B cell (primary cell): ENCODE measurements around the gene INPP4A. TPM values are rescaled to one million over a fixed set of nuclear protein-coding genes. Genes with fewer than 3 reads are reported as not detected.

Experiments
- ATAC-seq: fragments of 200-7000 bp; cut with Tn5 transposase; one replicate; pipeline ENCODE4 v1.10.0; 2021; ENCODE audit warnings: low read depth, mild to moderate bottlenecking, moderate number of reproducible peaks, moderate library complexity
- CTCF ChIA-PET: fragments of 350-600 bp; sonication (Branson Sonifier 250); formaldehyde crosslinking; loops from one replicate; lab custom pipeline; 2021; ENCODE audit warnings: antibody characterized with exemption, inconsistent platforms; lab: Charles Lee
- POLR2A ChIA-PET: fragments of 350-600 bp; sonication (Branson Sonifier 250); formaldehyde crosslinking; loops from one replicate; lab custom pipeline; 2021; ENCODE audit warnings: antibody characterized with exemption; lab: Charles Lee
- DNase-seq: peaks from one replicate; pipeline ENCODE4 v3.0.0; 2013
- H2AFZ ChIP-seq: 2 replicates; pipeline ENCODE4 v1.6.1; 2012; ENCODE audit warnings: mild to moderate bottlenecking, low read depth, low read length; ENCODE audit not compliant: insufficient read depth, poor library complexity, severe bottlenecking
- H3K27ac ChIP-seq, 2 donors: 1 replicate in 1 of 2; 2 replicates in 1 of 2; pipeline ENCODE4 v1.5.1; 2012 to 2013; ENCODE audit warnings: low read length in 2 of 2, mild to moderate bottlenecking in 2 of 2, moderate library complexity in 1 of 2
- H3K27me3 ChIP-seq, 4 experiments: fragments of 200-600 bp in 1 of 4; sonication (generic) in 1 of 4; replicated peaks in 1 of 4; 1 replicate in 2 of 4; 2 replicates in 2 of 4; pipeline versions ENCODE4 v1.6.1 to v1.7.0; 2013 to 2016; ENCODE audit warnings: low read length in 3 of 4, mild to moderate bottlenecking in 2 of 4, mixed read lengths in 1 of 4, moderate library complexity in 1 of 4; ENCODE audit not compliant: insufficient read depth in 4 of 4, control insufficient read depth in 3 of 4; ENCODE audit errors: control extremely low read depth in 1 of 4
- H3K36me3 ChIP-seq, 2 experiments: replicated peaks in 1 of 2; 1 replicate in 1 of 2; 2 replicates in 1 of 2; pipeline versions ENCODE4 v1.6.1 to v1.7.1; 2013; ENCODE audit warnings: low read length in 1 of 2; ENCODE audit not compliant: insufficient read depth in 2 of 2, control insufficient read depth in 1 of 2; ENCODE audit errors: control extremely low read depth in 1 of 2, extremely low read depth in 1 of 2
- H3K4me1 ChIP-seq, 2 donors: fragments of 200-600 bp in 1 of 2; sonication (generic) in 1 of 2; 1 replicate in 1 of 2; 2 replicates in 1 of 2; pipeline versions ENCODE4 v1.5.1 to v1.6.1; 2013 to 2017; ENCODE audit warnings: low read length in 2 of 2; ENCODE audit not compliant: control insufficient read depth in 2 of 2, insufficient read depth in 2 of 2
- H3K4me2 ChIP-seq: replicated peaks from 2 replicates; pipeline ENCODE3; 2012; ENCODE audit warnings: mild to moderate bottlenecking, low read depth, low read length; ENCODE audit not compliant: poor library complexity, severe bottlenecking
- H3K4me3 ChIP-seq, 5 experiments: fragments of 200-600 bp in 1 of 5; sonication (generic) in 1 of 5; 1 replicate in 3 of 5; 2 replicates in 2 of 5; pipeline versions ENCODE4 v1.5.1 to v1.7.0; 2011 to 2016; ENCODE audit warnings: low read length in 4 of 5, mild to moderate bottlenecking in 4 of 5, low read depth in 2 of 5, control low read depth in 1 of 5, moderate library complexity in 1 of 5; ENCODE audit not compliant: insufficient read depth in 1 of 5; ENCODE audit errors: control extremely low read depth in 1 of 5, extremely low read depth in 1 of 5
- H3K79me2 ChIP-seq: fragments of 200-600 bp; sonication (generic); one replicate; pipeline ENCODE4 v1.6.0; 2016; ENCODE audit warnings: low read length; ENCODE audit not compliant: control insufficient read depth, insufficient read depth
- H3K9ac ChIP-seq: fragments of 200-600 bp; sonication (generic); 2 replicates; pipeline ENCODE4 v1.6.1; 2017; ENCODE audit warnings: mild to moderate bottlenecking, low read length, moderate library complexity
- H3K9me3 ChIP-seq, 3 donors: one replicate each; pipeline versions ENCODE4 v1.6.1 to v1.7.1; 2013; ENCODE audit warnings: low read length in 2 of 3; ENCODE audit not compliant: control insufficient read depth in 2 of 3, insufficient read depth in 1 of 3; ENCODE audit errors: control extremely low read depth in 1 of 3
- H4K20me1 ChIP-seq: 2 replicates; pipeline ENCODE4 v1.6.0; 2012; ENCODE audit warnings: mild to moderate bottlenecking, low read length; ENCODE audit not compliant: insufficient read depth, control insufficient read depth, poor library complexity, severe bottlenecking
- H3K27ac Mint-ChIP-seq: one replicate; pipeline ENCODE4 v1.8.0; 2021; ENCODE audit warnings: mixed read lengths
- H3K27me3 Mint-ChIP-seq: one replicate; pipeline ENCODE4 v1.8.0; 2021; ENCODE audit warnings: mixed read lengths
- H3K4me1 Mint-ChIP-seq: one replicate; pipeline ENCODE4 v1.8.0; 2021; ENCODE audit warnings: mixed read lengths
- H3K4me3 Mint-ChIP-seq: one replicate; pipeline ENCODE4 v1.8.0; 2021; ENCODE audit warnings: mixed read lengths
- H3K9me3 Mint-ChIP-seq: one replicate; pipeline ENCODE4 v1.8.0; 2022; ENCODE audit warnings: mixed read lengths; ENCODE audit not compliant: insufficient read depth
- CTCF ChIP-seq: fragments of 200-600 bp; IDR thresholded peaks from one replicate; pipeline ENCODE4 v1.8.0; 2022; ENCODE audit warnings: antibody characterized with exemption, mild to moderate bottlenecking
- EZH2 ChIP-seq: IDR thresholded peaks from 2 replicates; pipeline ENCODE4 v1.6.1; 2012; ENCODE audit warnings: borderline replicate concordance, low read depth, mild to moderate bottlenecking, moderate library complexity, low read length; ENCODE audit not compliant: insufficient read depth, poor library complexity, severe bottlenecking
- WGBS: methylation state at CpG from one replicate; pipeline ENCODE4 v1.1.5; 2013; ENCODE audit warnings: missing lambda C conversion rate; ENCODE audit not compliant: insufficient coverage; 5-methylcytosine and 5-hydroxymethylcytosine counted together
- intact Hi-C: fragments of 100-400 bp; cut with micrococcal nuclease; formaldehyde crosslinking; loops from one replicate; pipeline ENCODE4 v1.10.0; 2022
- polyA plus RNA-seq: library from polyadenylated mRNA; depleted of rRNA; stranded (reverse); fragments of >200 nt; gene quantifications from 2 replicates; pipeline ENCODE4 v1.2.3, GENCODE V29; 2012
- total RNA-seq, 2 donors: library from RNA; stranded (reverse); fragments of 120-200 nt in 1 of 2; gene quantifications; 1 replicate in 1 of 2; 2 replicates in 1 of 2; pipeline versions ENCODE4 v1.2.3 to v1.2.4, GENCODE V29; 2013 to 2022

The INPP4A gene
- total and polyA plus RNA-seq, 2 donors (not counting 1 experiment from before 2014, with no cell fraction given), result 10.7 to 22.5 TPM

- Histone ChIP-seq H3K79me2 (peaks cover 45% of the 10 kb centered on the region), H4K20me1 (peaks cover 19% of the 10 kb centered on the region), H2AFZ (no peak overlapping the region), H3K9ac (no peak overlapping the region), H3K4me1 (peaks cover 33 to 35% of the 10 kb centered on the region in 2 donors), H3K27ac (peak overlapping the region in 1 of 2 donors; percentile 97), H3K9me3 (no peaks in the 10 kb centered on the region), H3K27me3 (no peaks in the 10 kb centered on the region), H3K36me3 (peaks cover 4 to 27% of the 10 kb centered on the region in 2 experiments), H3K4me2 (peak overlapping the region; percentile 84), H3K4me3 (no peak overlapping the region)
- peak overlapping the region; percentile 49 for H3K4me3 Mint-ChIP-seq
- peaks cover 63% of the 10 kb centered on the region for H3K4me1 Mint-ChIP-seq
- WGBS, result over 99% methylated on average over 7 of the region's 7 CpGs
- no peak for DNase-seq
- ChIA-PET CTCF (interaction anchor here (1.8 kb wide), 1 partner anchor 193 kb away, joined by 9 read pairs; no protein-coding TSS in a partner anchor), POLR2A (no interaction called here)
- H3K27me3 Mint-ChIP-seq, result no peaks in the 10 kb centered on the region
- no peak for ATAC-seq
- H3K9me3 Mint-ChIP-seq, result no peaks in the 10 kb centered on the region
- TF ChIP-seq EZH2, result no peak
- TF ChIP-seq CTCF, result no peak
- intact Hi-C loops, result loop anchor here (5.0 to 10.0 kb wide), 3 partner anchors 162 to 1956 kb away; partner anchors contain the start of genes EIF5B, INPP4A, PDCL3 and TXNDC9
- H3K27ac Mint-ChIP-seq, result peak overlapping the region; percentile 56
These were observed 161.8 kb downstream of the INPP4A start for GRCh38 chr2:98606431-98606830.

- H3K36me3 ChIP-seq, result peaks cover 4 to 26% of the 10 kb centered on the region in 2 experiments
- no peak for TF ChIP-seq EZH2
- TF ChIP-seq CTCF, result no peak
- POLR2A ChIA-PET, result no interaction called here
These were observed 162.4 kb downstream of the INPP4A start for GRCh38 chr2:98607104-98607503.

More at GRCh38 chr2:98607104-98607503, 162.4 kb downstream of the INPP4A start:
- DNase-seq (no peak), ATAC-seq (no peak)
- Histone ChIP-seq H4K20me1 (peaks cover 19% of the 10 kb centered on the region), H2AFZ (no peak overlapping the region), H3K4me3 (peak overlapping the region in 2 of 5 experiments; percentile 97 to 98), H3K79me2 (peaks cover 45% of the 10 kb centered on the region), H3K27ac (peak overlapping the region in 1 of 2 donors; percentile 97), H3K9ac (peak overlapping the region; percentile 99), H3K4me1 (peaks cover 33 to 35% of the 10 kb centered on the region in 2 donors), H3K4me2 (peak overlapping the region; percentile 84), H3K9me3 (no peaks in the 10 kb centered on the region), H3K27me3 (no peaks in the 10 kb centered on the region)
- Mint-ChIP-seq H3K4me1 (peaks cover 67% of the 10 kb centered on the region), H3K27me3 (no peaks in the 10 kb centered on the region), H3K9me3 (no peaks in the 10 kb centered on the region), H3K27ac (peak overlapping the region; percentile 94), H3K4me3 (peak overlapping the region; percentile 93)
- CTCF ChIA-PET, result interaction anchor here (1.8 kb wide), 1 partner anchor 194 kb away, joined by 9 read pairs; no protein-coding TSS in a partner anchor
- intact Hi-C loops, result loop anchor here (5.0 to 10.0 kb wide), 3 partner anchors 162 to 1955 kb away; partner anchors contain the start of genes EIF5B, INPP4A, PDCL3 and TXNDC9
- no CpG with 5 or more reads among the region's 6 CpGs for WGBS
